T-helper 2 cell (primary cell): ENCODE results near the gene RAPGEF4.
"Not testable (repeated sequence)": the region's sequence is repeated elsewhere in the genome, so short reads cannot be mapped to it uniquely, and the experiment has no call there.

Source experiments
- DNase-seq, 5 experiments: peaks; one replicate each; pipeline versions ENCODE4 v3.0.0 to v3.0.0-alpha.2; 2012 to 2022

Gene RAPGEF4

DNA sequence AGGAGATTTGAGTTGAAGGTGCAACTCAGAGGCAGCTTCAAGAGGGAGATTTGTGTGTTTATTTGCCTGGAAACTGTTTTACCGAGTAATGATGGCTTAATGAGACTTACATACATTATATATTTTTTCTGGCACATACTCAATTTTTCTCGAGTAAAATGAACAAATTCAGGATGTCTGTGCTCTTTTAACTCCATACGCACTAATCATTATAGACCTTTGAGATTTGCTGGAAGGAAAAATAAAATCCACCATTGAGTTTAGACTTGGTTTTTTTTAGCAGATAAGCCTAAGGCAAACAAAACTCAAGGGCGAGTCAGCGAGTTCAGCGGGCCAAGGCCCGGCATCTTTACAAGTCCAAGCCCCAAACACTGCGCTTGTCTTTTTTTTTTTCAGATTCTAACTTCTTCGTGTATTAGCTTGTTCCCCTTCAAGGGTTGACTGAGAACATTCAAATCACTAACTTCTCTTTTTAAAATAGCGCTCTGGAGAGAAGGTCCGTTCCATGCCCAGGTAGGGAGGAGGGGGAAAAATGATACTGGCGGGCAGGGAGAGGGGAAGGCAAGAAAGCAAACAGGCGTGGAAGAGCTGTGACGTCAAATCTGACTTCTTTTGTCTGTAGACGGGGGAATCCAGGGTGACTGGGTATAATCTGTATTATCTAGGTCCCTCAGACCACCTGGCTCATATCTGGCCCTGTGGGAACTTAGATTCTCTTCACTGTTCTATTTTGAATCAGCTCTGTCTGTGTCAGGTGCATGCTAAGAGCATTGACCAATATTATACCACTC lies 267.3 kb downstream of the RAPGEF4 start:
- DNase-seq: no peak

- DNase-seq: peak in 1 of 5 experiments; percentile 41
Measured at GRCh38 chr2:173008786-173009185, 273.1 kb downstream of the RAPGEF4 start.

DNA sequence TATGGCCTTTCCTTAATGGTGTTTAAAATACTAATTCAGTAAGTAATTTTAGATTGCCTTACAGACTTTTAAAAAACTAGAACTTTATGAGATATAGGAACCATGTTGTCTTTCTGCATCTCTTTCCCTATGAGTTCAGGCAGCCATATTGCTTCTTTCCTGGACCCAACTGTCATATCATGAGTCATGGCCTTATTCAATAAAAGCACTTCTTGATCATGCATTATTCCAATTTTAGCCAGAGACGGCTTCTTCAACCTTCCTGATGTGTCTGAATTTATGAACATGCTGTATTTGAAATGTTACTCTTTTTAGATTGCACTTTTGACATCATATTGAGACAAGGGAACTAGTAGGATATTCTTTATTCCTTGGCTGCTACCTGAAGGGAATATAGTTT lies 274.6 kb downstream of the RAPGEF4 start:
- DNase-seq: no peak

DNA sequence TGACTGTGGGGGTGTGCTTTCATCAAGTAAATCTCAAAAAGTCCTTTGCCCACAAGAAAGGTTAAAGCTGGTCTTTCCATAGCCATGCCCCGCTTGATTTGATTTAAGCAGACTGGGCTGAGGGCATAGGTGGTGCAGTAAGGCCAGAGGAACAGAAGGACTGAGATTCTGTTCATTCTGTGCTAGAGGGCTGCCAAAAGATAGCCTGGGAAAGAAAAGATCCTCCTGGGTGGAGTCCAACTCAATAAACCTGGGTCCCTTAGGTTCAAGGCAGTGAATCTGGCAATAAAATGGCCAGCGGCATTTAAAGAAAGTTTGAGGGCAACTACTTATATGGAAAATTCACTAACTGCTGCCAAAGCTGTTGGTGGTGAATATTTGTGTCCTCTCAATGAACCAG lies 280.8 kb downstream of the RAPGEF4 start:
- DNase-seq: no peak

DNA sequence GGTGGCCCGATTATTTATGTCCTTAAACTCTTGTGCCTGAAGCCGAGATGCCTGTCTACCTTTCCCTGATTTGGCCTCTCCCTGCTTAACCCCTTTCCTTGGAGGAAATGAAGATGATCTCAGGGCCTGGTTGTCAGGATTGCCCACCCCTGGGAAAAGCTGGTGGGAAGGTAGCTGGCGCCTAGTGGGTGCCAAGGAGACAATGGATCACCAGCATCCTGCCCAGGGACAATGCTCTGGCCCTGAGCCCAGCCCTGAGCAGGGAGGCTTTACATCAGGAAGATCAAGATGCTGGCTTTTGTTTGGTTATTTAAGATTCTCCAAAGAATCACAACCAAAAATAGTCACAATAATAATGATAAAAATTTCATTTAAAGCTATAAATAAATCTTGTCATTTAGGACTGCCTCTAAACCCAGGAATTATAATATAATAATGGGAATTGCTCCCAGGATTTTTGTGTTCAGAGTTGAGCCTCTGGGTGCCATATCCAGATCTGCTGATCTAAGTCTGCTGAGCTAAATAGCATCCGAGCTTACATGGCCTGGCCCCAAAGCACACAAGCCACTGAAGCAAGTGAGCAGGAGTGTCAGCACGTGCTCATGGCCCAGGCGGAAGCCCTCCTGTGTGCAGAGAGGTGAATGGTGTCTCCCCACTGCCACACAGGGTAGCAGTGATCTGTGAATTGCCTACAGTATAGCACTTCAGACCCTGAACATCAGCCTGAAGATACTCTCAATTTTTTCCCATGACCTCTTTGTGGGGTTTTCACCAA lies 282.2 kb downstream of the RAPGEF4 start:
- no peak for DNase-seq

- no peak for DNase-seq
Measured at GRCh38 chr2:173019755-173020154, 284.1 kb downstream of the RAPGEF4 start.

GRCh38 chr2:173021939-173022371 lies 286.3 kb downstream of the RAPGEF4 start:
- no peak for DNase-seq

GRCh38 chr2:173023718-173024117 lies 288.1 kb downstream of the RAPGEF4 start:
- DNase-seq: no peak

GRCh38 chr2:173026479-173026878 lies 290.8 kb downstream of the RAPGEF4 start:
- no peak for DNase-seq

GRCh38 chr2:173027181-173028128 lies 291.8 kb downstream of the RAPGEF4 start:
- peak; percentile 15 to 77 (median 47) for DNase-seq

- DNase-seq: no peak
Measured at GRCh38 chr2:173028141-173028540, 292.5 kb downstream of the RAPGEF4 start.

DNA sequence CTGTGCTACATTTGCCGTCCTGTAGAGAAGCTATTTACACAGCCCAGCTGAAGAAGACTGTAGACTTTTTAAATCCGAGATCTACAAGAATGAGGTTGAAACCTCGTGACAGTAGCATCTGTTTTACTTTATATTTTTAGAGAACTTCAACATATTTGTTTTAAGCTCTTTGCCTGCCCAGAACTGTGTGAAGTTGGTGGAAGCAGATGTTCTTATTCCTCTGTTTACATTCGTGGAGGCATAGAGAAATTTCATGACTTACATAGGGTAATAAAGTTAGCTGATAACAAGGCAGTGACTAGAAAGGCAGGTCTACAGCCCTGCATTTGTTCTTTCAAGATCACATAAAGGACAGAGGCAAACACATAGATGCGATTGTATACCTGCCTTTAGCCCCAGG lies 293.0 kb downstream of the RAPGEF4 start:
- DNase-seq: no peak

- no peak for DNase-seq
Measured at GRCh38 chr2:173030561-173031490, 295.2 kb downstream of the RAPGEF4 start.

GRCh38 chr2:173032032-173032431 lies 296.4 kb downstream of the RAPGEF4 start:
- DNase-seq: no peak

DNA sequence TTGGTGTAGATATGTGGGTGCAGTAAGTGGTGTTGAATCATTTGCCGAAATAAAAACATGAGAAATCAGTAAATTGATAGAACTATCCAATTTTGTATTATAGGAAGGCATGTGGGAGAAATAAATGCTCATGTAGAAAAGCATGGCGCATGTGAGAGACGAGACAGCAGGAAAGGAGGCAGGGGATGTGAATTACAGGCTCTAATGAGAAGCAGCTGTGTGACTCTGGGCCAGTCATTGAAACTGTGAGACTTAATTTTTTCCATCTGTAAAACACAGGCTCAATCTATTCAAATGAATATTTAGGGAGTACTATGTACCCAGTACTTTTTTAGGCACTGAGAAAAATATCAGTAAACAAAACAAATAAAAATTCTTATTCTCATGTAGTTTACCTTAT lies 297.4 kb downstream of the RAPGEF4 start:
- no peak for DNase-seq

DNA sequence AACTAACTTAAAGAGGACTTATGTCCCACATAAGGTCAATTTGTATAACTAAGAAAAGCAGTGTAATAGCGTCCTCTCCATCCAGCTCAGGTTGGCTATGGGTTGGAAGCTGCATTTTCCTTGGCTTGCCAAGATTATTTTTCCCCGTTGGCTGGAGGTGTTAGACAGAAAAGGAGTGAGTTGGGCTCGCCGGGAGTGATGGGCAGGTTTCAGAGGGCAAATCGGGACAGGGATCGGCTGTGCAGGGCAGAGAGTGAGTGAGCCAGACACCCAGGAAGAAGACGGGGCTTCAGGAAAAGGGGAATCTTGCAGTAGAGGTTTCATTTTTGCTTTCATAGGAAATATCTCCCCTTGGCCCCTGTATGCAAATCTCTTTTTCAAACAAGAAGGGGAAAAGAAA lies 298.5 kb downstream of the RAPGEF4 start:
- no peak for DNase-seq

GRCh38 chr2:173037245-173038120 lies 301.8 kb downstream of the RAPGEF4 start:
- no peak for DNase-seq

DNA sequence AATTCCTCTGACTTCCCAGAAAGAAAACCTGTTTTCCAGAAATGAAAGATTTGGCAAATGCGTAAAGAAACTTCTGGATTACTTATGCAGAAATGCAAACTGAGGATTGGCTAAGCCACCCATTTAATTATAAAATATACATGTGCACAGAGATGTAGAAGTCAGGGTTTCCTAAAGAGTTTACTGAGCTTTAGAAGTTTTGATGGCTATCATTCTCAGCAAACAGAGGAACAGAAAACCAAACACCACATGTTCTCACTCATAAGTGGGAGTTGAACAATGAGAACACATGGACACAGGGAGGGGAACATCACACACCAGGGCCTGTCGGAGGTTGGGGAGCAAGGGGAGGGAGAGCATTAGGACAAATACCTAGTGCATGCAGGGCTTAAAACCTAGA lies 302.6 kb downstream of the RAPGEF4 start:
- DNase-seq: not testable (repeated sequence)

GRCh38 chr2:173040729-173041128 lies 305.1 kb downstream of the RAPGEF4 start:
- DNase-seq: no peak

- DNase-seq: no peak
Measured at GRCh38 chr2:173043476-173043875, 307.8 kb downstream of the RAPGEF4 start.
